Neural cell (in vitro differentiated cells): ENCODE results near the gene SAMD4A.

Experiments
- CTCF ChIP-seq: fragments of 450-650 bp; IDR thresholded peaks from 2 replicates; pipeline ENCODE4 v1.5.1; 2014; ENCODE audit warnings: antibody characterized with exemption, mild to moderate bottlenecking, moderate library complexity; ENCODE audit not compliant: poor library complexity, severe bottlenecking
- POLR2AphosphoS5 ChIP-seq: IDR thresholded peaks from 2 replicates; pipeline ENCODE4 v1.6.1; 2012

DNA sequence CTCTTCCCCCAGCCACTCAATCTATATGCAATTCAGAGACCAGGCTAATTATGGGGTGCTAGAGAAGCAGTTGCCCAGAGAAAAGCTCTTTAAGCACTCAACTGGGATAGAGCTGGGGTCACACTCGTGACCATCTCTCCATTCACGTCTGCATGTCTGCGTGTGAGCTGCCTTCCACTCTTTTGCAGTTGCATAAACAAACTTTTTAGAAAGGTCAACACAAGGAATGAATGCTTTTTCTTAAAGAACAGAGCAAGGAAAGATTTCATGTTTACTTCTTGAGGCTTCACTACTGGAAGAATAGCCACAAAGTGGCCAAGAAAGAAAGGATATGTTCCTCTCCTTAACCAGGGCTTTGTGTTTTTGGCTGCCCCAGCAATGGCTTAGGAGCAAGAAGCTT lies 151.1 kb downstream of the SAMD4A start:
- TF ChIP-seq CTCF: no peak
- no peak for TF ChIP-seq POLR2AphosphoS5
